HG03520 (cell line): ENCODE data around the gene YIPF2.

Experiments
- ATAC-seq: cut with Tn5 transposase; IDR thresholded peaks from one replicate; pipeline ENCODE4 v1.9.1; 2021; ENCODE audit warnings: mild to moderate bottlenecking, moderate library complexity; ENCODE audit not compliant: unreplicated experiment

The YIPF2 gene

DNA sequence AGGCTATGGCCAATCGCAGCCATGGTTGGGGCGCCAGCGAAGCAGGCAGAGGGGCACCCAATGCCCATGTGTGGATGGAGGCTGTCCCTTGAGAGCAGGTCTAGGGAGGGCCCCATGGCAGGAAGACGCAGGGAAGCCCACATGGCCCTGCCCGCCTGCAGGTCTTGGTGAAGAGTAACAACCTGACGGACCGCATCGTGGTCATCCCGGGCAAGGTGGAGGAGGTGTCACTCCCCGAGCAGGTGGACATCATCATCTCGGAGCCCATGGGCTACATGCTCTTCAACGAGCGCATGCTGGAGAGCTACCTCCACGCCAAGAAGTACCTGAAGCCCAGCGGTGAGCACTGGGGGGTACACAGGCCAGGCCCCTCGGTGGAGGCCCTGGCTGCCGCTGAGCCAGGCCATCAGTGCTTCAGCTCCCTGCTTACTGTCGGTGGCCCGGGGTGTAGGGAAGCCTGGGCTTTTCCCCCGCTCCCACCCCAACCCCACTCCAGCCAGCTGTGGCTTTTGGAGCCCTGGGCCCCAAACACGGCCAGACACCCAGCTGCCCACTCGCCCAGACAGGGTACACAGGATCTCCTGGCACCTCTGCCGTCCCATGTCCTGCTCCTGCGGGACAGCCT lies 14.6 kb downstream of the YIPF2 start:
- no peak for ATAC-seq

DNA sequence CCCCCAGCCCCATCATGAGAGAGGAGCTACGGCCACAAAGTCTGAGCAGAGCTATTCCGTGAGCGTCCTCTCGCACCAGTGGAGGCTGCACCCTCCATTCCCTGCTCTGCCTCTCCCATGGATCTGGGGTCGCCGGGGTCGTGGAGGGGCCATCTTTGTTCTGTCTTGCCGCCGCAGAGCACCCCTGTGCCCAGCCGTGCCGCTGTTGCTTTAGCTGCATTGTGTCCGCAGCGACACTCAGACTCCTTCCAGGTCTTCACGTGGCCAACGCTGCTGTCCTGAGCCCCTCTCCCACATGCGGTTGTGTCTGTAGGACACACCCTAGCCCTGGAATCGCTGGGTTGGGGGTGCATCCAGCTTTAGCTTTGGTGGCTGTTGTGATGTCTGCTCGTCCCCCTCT lies 15.8 kb downstream of the YIPF2 start:
- ATAC-seq: no peak

DNA sequence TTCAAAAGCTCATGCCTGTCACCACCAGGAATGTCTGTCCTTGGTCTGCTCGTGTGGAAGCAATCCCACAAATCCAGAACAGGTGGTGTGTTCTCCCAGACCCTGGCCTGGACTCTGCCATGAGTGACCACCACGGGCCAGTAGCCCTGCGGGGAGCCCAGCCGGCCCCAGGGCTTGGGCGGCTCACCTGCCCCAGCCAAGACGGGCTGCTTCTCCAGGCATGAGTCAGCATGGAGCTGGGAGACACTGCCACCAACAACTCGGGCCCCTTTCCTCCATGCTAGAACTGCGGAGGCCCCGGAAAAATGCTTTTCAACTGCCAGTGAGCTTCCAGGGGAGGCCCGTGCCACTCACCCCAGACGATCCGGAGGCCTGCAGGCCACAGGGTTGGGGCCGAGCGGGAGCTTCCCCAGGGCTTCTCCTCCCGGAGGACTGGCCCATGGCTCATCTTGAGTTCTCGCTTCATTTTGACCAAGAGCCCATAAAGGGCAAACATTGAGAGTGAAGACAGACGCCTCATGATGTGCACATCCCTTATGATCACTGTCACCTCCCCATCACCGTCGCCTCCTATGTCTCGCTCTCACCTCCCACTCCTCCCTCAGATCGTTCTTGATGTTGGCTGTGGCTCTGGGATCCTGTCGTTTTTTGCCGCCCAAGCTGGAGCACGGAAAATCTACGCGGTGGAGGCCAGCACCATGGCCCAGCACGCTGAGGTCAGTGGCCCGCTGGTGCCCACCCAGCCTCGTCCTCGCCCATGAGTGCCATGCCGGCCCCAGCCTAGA lies 16.7 kb downstream of the YIPF2 start:
- ATAC-seq: no peak

DNA sequence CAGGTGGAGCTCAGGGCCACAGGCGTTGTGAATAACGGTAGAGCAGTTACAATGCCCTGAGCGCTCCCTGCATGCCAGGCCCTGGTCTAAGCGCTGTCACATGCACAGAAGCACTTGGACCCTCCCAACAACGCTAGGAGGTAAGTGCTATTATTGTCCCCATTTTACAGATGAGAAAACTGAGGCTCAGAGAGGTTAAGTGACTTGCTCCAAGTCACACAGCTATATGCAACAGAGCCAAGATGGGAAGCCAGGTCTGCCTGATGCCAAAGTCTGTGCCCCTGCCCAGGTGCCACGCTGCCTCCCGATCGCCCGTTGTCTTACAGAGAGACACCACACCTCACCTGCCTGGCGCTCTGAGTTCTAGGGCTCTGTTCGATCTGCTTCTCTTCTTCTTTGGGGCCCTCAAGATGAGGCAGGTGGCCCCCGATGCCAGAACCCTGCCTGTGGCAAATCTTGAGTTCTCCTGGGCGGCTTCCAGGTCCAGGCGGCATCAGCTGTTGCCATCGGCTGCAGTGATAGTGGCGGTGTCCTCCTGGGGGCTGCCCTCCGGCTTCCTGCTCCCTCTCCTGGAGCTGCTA lies 20.0 kb downstream of the YIPF2 start:
- ATAC-seq: no peak

- no peak for ATAC-seq
Measured at GRCh38 chr19:10907925-10908324, 20.5 kb downstream of the YIPF2 start.

DNA sequence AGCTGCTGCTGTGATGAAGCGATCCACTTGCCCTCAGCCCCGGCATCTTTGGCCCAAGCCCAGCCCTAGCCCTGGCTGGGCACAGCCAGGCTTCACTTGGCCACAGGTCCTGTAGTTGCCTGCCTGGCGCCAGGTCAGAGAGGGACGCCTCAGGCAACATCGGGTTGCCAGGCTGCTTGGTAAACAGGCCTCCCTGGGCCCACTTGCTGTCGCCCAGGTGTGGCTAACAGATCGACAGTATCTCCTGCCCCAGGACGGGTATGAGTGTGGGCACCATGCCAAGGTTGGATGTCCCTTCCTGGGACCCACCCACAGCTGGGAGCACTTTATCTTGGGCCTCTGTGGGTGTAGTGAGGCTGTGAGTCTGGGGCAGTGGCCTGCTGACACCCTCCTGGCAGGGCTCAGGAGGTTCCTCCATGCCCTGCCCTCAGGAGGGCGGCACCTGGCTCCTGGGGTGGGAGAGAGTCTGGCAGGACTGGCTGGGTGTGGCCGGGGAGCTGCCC lies 29.2 kb downstream of the YIPF2 start:
- no peak for ATAC-seq

DNA sequence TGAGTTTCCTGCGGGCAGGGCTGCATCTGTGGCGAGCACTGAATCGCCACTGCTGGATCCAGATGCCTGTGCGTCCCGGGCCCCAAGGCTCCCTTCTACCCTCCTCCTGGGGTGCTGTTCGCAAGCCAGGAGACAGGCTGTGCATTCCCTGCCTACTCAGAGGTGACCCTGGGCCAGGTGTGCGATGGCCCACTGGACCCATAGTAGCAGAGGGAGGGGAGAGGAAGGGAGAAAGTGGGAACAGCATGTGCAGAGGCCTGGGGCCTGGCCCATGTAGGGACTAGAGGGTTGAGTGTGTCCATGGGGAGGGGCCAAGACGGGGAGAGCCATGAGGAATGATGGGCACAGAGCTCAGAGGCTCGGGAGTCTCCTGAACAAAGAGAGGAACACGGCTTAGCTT lies 29.8 kb downstream of the YIPF2 start:
- ATAC-seq: no peak

GRCh38 chr19:10896851-10897526 lies 31.4 kb downstream of the YIPF2 start:
- no peak for ATAC-seq

GRCh38 chr19:10895920-10896319 lies 32.5 kb downstream of the YIPF2 start:
- ATAC-seq: no peak

DNA sequence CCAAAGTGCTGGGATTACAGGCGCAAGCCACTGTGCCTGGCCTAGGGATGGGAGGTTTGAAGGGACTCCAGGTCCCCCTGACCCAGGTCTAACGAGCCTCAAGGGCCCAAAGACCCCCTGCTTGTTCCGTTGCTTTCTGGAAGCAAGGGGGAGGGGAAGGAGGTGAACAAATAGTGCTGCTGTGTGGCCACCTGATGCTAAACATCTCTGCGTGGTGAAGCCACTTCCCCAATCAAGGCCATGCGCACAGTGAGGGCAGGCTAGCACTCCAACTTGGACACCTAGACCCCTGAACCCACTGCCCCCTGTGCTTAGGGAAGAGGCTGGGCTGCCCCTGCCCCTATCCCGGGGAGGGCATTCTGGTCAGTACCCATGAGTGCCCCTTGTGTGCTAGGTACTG lies 33.1 kb downstream of the YIPF2 start:
- ATAC-seq: no peak

- no peak for ATAC-seq
Measured at GRCh38 chr19:10894911-10895213, 33.6 kb downstream of the YIPF2 start.

- ATAC-seq: no peak
Measured at GRCh38 chr19:10892256-10892655, 36.2 kb downstream of the YIPF2 start.

DNA sequence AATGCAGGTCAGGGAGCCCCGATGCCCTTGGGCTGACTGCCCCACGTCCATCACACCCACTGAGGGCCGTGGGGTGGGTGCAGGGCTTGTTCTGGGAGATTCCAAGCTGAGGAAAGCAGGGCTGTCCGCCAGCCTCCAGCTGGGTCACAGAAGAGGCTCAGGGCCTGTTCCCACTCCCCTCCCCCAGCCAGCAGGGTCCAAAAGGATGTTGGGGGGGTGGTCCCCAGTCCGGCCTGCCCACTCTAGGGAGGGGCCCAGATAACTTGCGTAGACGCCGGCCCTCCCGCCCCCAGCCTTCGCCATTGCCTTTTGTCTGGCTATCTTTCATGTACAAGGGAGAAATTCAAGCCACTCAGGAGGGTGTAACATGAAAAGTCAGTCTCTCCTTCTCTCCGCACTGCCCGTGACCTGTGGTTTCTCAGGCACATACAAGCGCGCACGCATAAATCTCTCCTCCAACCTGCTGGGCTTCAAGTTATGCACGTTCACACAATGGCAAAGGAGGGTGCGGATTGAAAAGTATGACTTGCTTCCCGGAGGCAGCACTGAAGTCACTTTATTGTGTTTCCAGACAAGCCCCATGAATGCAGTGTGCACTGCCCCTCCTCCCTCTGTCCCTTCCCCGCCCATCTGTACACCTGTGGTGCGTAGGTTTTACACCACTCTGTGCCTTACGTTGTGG lies 36.9 kb downstream of the YIPF2 start:
- no peak for ATAC-seq

GRCh38 chr19:10889880-10890279 lies 38.6 kb downstream of the YIPF2 start:
- no peak for ATAC-seq

GRCh38 chr19:10888421-10888866 lies 40.0 kb downstream of the YIPF2 start:
- no peak for ATAC-seq

DNA sequence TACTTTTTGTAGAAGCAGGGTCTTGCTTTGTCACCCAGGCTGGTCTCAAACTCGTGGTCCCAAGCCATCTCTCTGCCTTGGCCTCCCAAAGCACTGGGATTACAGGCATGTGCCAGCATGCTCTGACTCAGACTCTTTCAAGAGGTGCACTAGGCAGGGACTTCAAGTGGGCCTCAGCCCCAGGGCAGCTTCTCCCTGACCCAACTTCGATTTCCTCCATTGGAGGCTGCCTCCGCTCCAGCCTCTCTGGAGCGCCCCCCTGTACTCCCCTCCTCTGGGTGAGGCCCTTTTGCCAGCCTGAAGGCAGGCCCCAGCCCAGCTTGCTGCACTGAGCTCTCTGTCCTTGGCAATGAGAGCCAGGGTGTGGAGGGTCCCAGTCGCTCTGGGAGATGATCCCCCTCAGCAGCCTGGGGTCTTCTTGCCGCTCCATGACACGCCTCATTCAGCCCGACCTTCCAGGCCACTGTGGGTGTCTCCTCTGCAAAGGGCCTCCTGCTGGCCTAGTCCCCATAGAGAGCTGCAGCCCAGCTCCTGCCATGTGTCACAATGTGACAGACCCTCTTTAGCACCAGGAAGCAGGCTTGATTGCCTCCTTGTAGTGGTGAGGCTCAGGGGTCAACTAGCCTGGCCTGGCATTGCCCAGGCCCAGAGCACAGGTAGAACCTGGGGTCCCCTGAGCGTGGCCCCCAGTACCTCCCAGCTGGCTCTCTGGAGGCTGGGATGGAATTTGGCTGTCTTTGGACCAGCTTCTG lies 40.6 kb downstream of the YIPF2 start:
- no peak for ATAC-seq

DNA sequence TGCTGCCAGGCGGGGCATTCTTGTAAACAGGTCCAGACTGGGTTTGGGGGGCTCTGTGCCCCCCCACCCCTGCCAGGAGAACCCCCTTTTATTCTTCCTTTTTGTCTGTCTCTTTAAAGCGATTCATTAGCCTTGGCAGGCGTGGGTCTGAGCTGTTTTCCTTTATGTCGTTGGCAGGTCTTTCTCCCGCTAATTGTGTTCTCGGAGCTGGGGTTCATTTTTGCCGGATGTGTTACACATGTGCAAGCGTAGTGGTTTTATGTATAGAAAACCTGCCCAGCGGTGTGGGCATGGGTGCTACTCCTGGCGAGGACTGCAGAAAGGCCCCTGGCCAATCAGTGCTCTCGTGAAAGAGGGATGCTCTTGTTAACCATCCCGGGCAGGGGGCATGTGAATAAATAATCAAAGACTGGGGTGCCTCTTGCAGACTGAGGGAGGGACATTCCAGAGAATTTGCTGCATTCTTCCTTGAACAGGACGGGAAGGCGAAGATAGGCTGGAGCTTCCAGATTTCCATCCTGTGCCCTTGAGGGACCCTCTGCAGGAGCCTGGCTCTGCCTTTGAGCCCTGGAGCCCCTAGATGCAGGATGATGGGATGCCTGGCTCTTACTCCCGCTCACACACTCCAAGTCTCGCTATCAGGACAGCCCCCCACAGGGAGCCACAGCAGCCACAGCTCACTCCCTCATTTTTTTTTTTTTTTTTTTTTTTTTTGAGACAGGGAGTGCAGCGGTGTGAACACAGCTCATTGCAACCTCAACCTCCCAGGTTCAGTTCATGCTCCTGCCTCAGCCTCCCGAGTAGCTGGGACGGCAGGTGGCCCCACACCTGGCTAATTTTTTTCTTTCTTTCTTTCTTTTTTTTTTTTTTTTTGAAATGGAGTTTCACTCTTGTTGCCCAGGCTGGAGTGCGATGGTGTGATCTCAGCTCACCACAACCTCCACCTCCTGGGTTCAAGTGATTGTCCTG lies 43.0 kb downstream of the YIPF2 start:
- ATAC-seq: no peak

DNA sequence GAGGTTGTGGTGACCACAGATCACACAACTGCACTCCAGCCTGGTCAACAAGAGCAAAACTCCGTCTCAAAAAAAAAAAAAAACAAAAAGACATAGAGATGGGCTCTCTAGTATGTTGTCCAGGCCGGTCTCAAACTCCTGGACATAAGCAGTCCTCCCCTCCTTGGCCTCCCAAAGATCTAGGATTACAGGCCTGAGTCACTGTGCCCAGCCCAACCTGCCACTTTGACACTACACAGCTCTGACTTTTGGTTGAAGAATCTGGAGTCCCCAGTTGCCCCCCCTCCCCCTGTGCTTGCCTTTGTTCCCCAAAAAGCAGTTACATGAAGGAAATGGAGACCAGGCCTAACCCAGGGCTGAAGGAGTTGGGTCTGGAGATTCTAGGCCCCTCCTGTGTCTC lies 44.2 kb downstream of the YIPF2 start:
- no peak for ATAC-seq

GRCh38 chr19:10882108-10882457 lies 46.4 kb downstream of the YIPF2 start:
- ATAC-seq: no peak
